ENCODE results near the gene SLIT1.

DNA sequence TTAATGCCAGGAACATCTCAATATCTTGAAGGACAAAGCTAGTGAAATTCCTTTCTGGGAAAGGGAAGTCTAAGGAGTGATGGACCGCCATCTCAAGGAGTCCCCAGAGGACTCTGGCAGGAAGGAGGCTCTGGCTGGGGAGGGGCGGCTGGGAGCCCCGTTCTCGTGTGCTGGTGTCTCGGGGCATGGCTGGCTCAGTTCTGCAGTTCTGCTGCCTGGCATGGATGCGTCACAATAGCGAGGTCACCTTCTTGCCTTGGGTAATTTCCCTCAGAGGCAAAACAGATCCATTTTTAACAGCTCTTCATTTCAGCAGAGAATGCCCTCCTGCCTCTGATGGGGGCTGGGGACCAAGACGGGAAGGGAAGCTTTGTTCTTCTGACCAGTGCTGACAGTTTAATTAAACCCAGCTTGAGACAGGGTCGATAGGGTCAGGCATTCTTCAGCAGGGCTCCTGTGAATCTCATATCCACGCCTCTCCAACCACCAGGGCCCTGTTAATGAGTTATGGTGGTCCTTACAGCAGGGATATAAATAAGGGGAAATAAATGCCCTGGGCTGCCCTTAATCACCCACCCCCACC is 35.7 kb downstream of the SLIT1 start:
- TF ChIP-seq POLR2AphosphoS5 (IDR thresholded peaks at IDR 0.05; ENCODE audit: low read depth, low read length) = no peak
- no peak for TF ChIP-seq POLR2A (IDR thresholded peaks at IDR 0.05; ENCODE audit: control extremely low read depth in 1 of 2, low read depth in 2 of 2, low read length in 2 of 2)
- no peak for TF ChIP-seq CEBPB (IDR thresholded peaks at IDR 0.05; ENCODE audit: low read depth, low read length)
- TF ChIP-seq EZH2 (IDR thresholded peaks at IDR 0.05; ENCODE audit: low read depth, low read length, severe bottlenecking) = no peak
- no peak for TF ChIP-seq EP300 (IDR thresholded peaks at IDR 0.05; ENCODE audit: borderline replicate concordance in 1 of 2, low read depth in 2 of 2, low read length in 2 of 2)
- TF ChIP-seq, protein P1, sequence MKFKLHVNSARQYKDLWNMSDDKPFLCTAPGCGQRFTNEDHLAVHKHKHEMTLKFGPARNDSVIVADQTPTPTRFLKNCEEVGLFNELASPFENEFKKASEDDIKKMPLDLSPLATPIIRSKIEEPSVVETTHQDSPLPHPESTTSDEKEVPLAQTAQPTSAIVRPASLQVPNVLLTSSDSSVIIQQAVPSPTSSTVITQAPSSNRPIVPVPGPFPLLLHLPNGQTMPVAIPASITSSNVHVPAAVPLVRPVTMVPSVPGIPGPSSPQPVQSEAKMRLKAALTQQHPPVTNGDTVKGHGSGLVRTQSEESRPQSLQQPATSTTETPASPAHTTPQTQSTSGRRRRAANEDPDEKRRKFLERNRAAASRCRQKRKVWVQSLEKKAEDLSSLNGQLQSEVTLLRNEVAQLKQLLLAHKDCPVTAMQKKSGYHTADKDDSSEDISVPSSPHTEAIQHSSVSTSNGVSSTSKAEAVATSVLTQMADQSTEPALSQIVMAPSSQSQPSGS (IDR thresholded peaks at IDR 0.05; ENCODE audit: low read length) = no peak

Measured in H1 (cell line).